Activated CD8-positive, alpha-beta T cell treated with anti-CD3 and anti-CD28 coated beads, Interleukin-2, amount 10 ng/mL, durations not matched to agents 7 days and 5 days (primary cell): ENCODE results near the gene FBXO31. TPM values are rescaled to one million over a fixed set of nuclear protein-coding genes. Genes with fewer than 3 reads are reported as not detected.

Experiments
- ATAC-seq: fragments of 150-1000 bp; cut with Tn5 transposase; one replicate; pipeline ENCODE4 v1.10.0; 2021; ENCODE audit warnings: moderate library complexity
- CTCF ChIA-PET: fragments of 350-600 bp; sonication (Branson Sonifier 250); formaldehyde crosslinking; loops from one replicate; lab custom pipeline; 2021; ENCODE audit warnings: antibody characterized with exemption; lab: Charles Lee
- POLR2A ChIA-PET: fragments of 350-600 bp; sonication (Branson Sonifier 250); formaldehyde crosslinking; loops from one replicate; lab custom pipeline; 2021; ENCODE audit warnings: antibody characterized with exemption; lab: Charles Lee
- DNase-seq: peaks from one replicate; pipeline ENCODE4 v3.0.0-alpha.2; 2020
- H3K27ac Mint-ChIP-seq: one replicate; pipeline ENCODE4 v1.8.0; 2021; ENCODE audit warnings: mild to moderate bottlenecking, mixed read lengths
- H3K27me3 Mint-ChIP-seq: one replicate; pipeline ENCODE4 v1.8.0; 2021; ENCODE audit warnings: low read depth, mixed read lengths
- H3K36me3 Mint-ChIP-seq: one replicate; pipeline ENCODE4 v1.8.0; 2021; ENCODE audit warnings: low read depth, mixed read lengths
- H3K4me1 Mint-ChIP-seq: one replicate; pipeline ENCODE4 v1.8.0; 2021; ENCODE audit warnings: low read depth, mixed read lengths
- H3K4me3 Mint-ChIP-seq: one replicate; pipeline ENCODE4 v1.8.0; 2021; ENCODE audit warnings: mild to moderate bottlenecking, mixed read lengths
- H3K9me3 Mint-ChIP-seq: one replicate; pipeline ENCODE4 v1.8.0; 2022; ENCODE audit warnings: mixed read lengths; ENCODE audit not compliant: insufficient read depth
- total RNA-seq, 2 experiments: library from RNA; stranded (reverse); gene quantifications; one replicate each; pipeline ENCODE4 v1.2.3, GENCODE V29; 2021

The FBXO31 gene
- total RNA-seq, 2 experiments from 2014 or later = 29.3 to 30.1 TPM

GRCh38 chr16:87329436-87330256 is 53.9 kb downstream of the FBXO31 start:
- no peak for DNase-seq
- no peak overlapping the region for H3K4me3 Mint-ChIP-seq
- H3K4me1 Mint-ChIP-seq = peaks cover 15% of the 10 kb centered on the region
- H3K27ac Mint-ChIP-seq = no peak overlapping the region
- no peak for ATAC-seq
- no peaks in the 10 kb centered on the region for H3K27me3 Mint-ChIP-seq
- H3K36me3 Mint-ChIP-seq = peaks cover 11% of the 10 kb centered on the region
- ChIA-PET CTCF (interaction anchor here (1.4 kb wide), 1 partner anchor 87 kb away, joined by 4 read pairs; no protein-coding TSS in a partner anchor), POLR2A (no interaction called here)
- H3K9me3 Mint-ChIP-seq = no peaks in the 10 kb centered on the region

- CTCF ChIA-PET = interaction anchor here (1.4 kb wide), 1 partner anchor 88 kb away, joined by 4 read pairs; no protein-coding TSS in a partner anchor
- H3K27me3 Mint-ChIP-seq = no peaks in the 10 kb centered on the region
- DNase-seq = no peak
- no peak for ATAC-seq
- H3K27ac Mint-ChIP-seq = no peak overlapping the region
- POLR2A ChIA-PET = no interaction called here
- no peak overlapping the region for H3K4me3 Mint-ChIP-seq
- H3K9me3 Mint-ChIP-seq = no peaks in the 10 kb centered on the region
- H3K4me1 Mint-ChIP-seq = peaks cover 15% of the 10 kb centered on the region
- peaks cover 7% of the 10 kb centered on the region for H3K36me3 Mint-ChIP-seq
These were observed 54.7 kb downstream of the FBXO31 start for GRCh38 chr16:87328846-87329245.

- ATAC-seq (no peak), DNase-seq (no peak)
- H3K27me3 Mint-ChIP-seq = no peaks in the 10 kb centered on the region
- H3K27ac Mint-ChIP-seq = no peak overlapping the region
- peaks cover 7% of the 10 kb centered on the region for H3K36me3 Mint-ChIP-seq
- no peak overlapping the region for H3K4me3 Mint-ChIP-seq
- H3K9me3 Mint-ChIP-seq = no peaks in the 10 kb centered on the region
- POLR2A ChIA-PET = no interaction called here
- CTCF ChIA-PET = interaction anchor here (1.1 to 1.9 kb wide), 3 partner anchors 10 to 309 kb away, joined by 3 to 4 read pairs (median 4); partner anchors contain the start of gene C16orf95
- peaks cover 14% of the 10 kb centered on the region for H3K4me1 Mint-ChIP-seq
These were observed 55.6 kb downstream of the FBXO31 start for GRCh38 chr16:87327798-87328495.

GRCh38 chr16:87326151-87326571 is 57.4 kb downstream of the FBXO31 start:
- Mint-ChIP-seq H3K4me3 (no peak overlapping the region), H3K9me3 (no peaks in the 10 kb centered on the region), H3K27ac (peak overlapping the region; percentile 61), H3K27me3 (no peaks in the 10 kb centered on the region), H3K36me3 (peaks cover 7% of the 10 kb centered on the region), H3K4me1 (peaks cover 6% of the 10 kb centered on the region)
- DNase-seq (no peak), ATAC-seq (no peak)
- POLR2A ChIA-PET = no interaction called here
- CTCF ChIA-PET = interaction anchor here (1.5 to 1.9 kb wide), 2 partner anchors 9 to 68 kb away, joined by 4 read pairs; partner anchors contain the start of gene C16orf95

- ChIA-PET CTCF (interaction anchor here (1.0 to 2.1 kb wide), 3 partner anchors 36 to 69 kb away, joined by 3 to 8 read pairs (median 3); no protein-coding TSS in a partner anchor), POLR2A (no interaction called here)
- Mint-ChIP-seq H3K9me3 (no peaks in the 10 kb centered on the region), H3K4me1 (peaks cover 6% of the 10 kb centered on the region), H3K27me3 (no peaks in the 10 kb centered on the region), H3K4me3 (no peak overlapping the region), H3K27ac (no peak overlapping the region), H3K36me3 (peaks cover 4% of the 10 kb centered on the region)
- no peak for DNase-seq
- ATAC-seq = no peak
These were observed 58.1 kb downstream of the FBXO31 start for GRCh38 chr16:87325423-87325858.

- DNase-seq (peak; percentile 59), ATAC-seq (peak; percentile 68)
- Mint-ChIP-seq H3K9me3 (no peaks in the 10 kb centered on the region), H3K27ac (no peak overlapping the region), H3K27me3 (no peaks in the 10 kb centered on the region), H3K4me3 (no peak overlapping the region), H3K36me3 (peaks cover 2% of the 10 kb centered on the region), H3K4me1 (peaks cover 6% of the 10 kb centered on the region)
- ChIA-PET CTCF (interaction anchor here (0.7 to 2.1 kb wide), 4 partner anchors 16 to 70 kb away, joined by 3 to 8 read pairs (median 3); no protein-coding TSS in a partner anchor), POLR2A (interaction anchor here (1.2 kb wide), 1 partner anchor 59 kb away, joined by 3 read pairs; the partner anchor contains the start of gene FBXO31)
These were observed 58.9 kb downstream of the FBXO31 start for GRCh38 chr16:87324411-87325275.

GRCh38 chr16:87323727-87324410 is 59.7 kb downstream of the FBXO31 start:
- DNase-seq (no peak), ATAC-seq (no peak)
- H3K4me1 Mint-ChIP-seq = peaks cover 9% of the 10 kb centered on the region
- H3K27me3 Mint-ChIP-seq = no peaks in the 10 kb centered on the region
- ChIA-PET CTCF (interaction anchor here (0.7 to 2.1 kb wide), 2 partner anchors 17 to 57 kb away, joined by 3 to 8 read pairs; no protein-coding TSS in a partner anchor), POLR2A (interaction anchor here (1.2 kb wide), 1 partner anchor 60 kb away, joined by 3 read pairs; the partner anchor contains the start of gene FBXO31)
- no peak overlapping the region for H3K4me3 Mint-ChIP-seq
- no peaks in the 10 kb centered on the region for H3K9me3 Mint-ChIP-seq
- peaks cover under 1% of the 10 kb centered on the region for H3K36me3 Mint-ChIP-seq
- no peak overlapping the region for H3K27ac Mint-ChIP-seq

- ATAC-seq = no peak
- no peaks in the 10 kb centered on the region for H3K9me3 Mint-ChIP-seq
- no peak overlapping the region for H3K27ac Mint-ChIP-seq
- no peak overlapping the region for H3K4me3 Mint-ChIP-seq
- no peak for DNase-seq
- ChIA-PET POLR2A (interaction anchor here (1.2 kb wide), 1 partner anchor 61 kb away, joined by 3 read pairs; the partner anchor contains the start of gene FBXO31), CTCF (interaction anchor here (2.1 kb wide), 1 partner anchor 58 kb away, joined by 8 read pairs; no protein-coding TSS in a partner anchor)
- H3K36me3 Mint-ChIP-seq = peaks cover 9% of the 10 kb centered on the region
- H3K27me3 Mint-ChIP-seq = no peaks in the 10 kb centered on the region
- H3K4me1 Mint-ChIP-seq = peaks cover 17% of the 10 kb centered on the region
These were observed 60.5 kb downstream of the FBXO31 start for GRCh38 chr16:87322833-87323726.

- Mint-ChIP-seq H3K27me3 (no peaks in the 10 kb centered on the region), H3K9me3 (no peaks in the 10 kb centered on the region), H3K4me1 (peaks cover 18% of the 10 kb centered on the region), H3K36me3 (peaks cover 16% of the 10 kb centered on the region), H3K4me3 (no peak overlapping the region), H3K27ac (no peak overlapping the region)
- ChIA-PET POLR2A (no interaction called here), CTCF (interaction anchor here (0.7 to 1.0 kb wide), 2 partner anchors 19 to 314 kb away, joined by 3 to 6 read pairs; no protein-coding TSS in a partner anchor)
- DNase-seq (no peak), ATAC-seq (no peak)
These were observed 61.2 kb downstream of the FBXO31 start for GRCh38 chr16:87322360-87322759.
